Measurements from ENCODE around the gene NAPSA. TPM values are rescaled to one million over a fixed set of nuclear protein-coding genes. Genes with fewer than 3 reads are reported as not detected.
A peak's percentile ranks its signal among the peaks of the same experiment; 100 is the strongest.

Gene NAPSA
- total RNA-seq, 2 donors from 2014 or later = 0.31 TPM; not detected in 1

- H3K4me3 ChIP-seq = no peak overlapping the region
- H3K9me3 ChIP-seq = no peaks in the 10 kb centered on the region
- H3K27ac ChIP-seq = no peak overlapping the region
- TF ChIP-seq CTCF (IDR thresholded peaks at IDR 0.05) = no peak
- DNase-seq (ENCODE audit: low spot score) = no peak
- H3K27me3 ChIP-seq = no peaks in the 10 kb centered on the region
- H3K4me1 ChIP-seq = peaks cover 0 to 28% of the 10 kb centered on the region in 2 donors
- H3K36me3 ChIP-seq = peaks cover 53% of the 10 kb centered on the region
Measured at GRCh38 chr19:50378169-50378862, 12.9 kb upstream of the NAPSA start.

- Histone ChIP-seq H3K4me1 (peaks cover 0 to 28% of the 10 kb centered on the region in 2 donors), H3K27me3 (no peaks in the 10 kb centered on the region), H3K9me3 (no peaks in the 10 kb centered on the region), H3K4me3 (no peak overlapping the region), H3K36me3 (peaks cover 48% of the 10 kb centered on the region), H3K27ac (no peak overlapping the region)
- DNase-seq (ENCODE audit: low spot score) = no peak
- TF ChIP-seq CTCF (IDR thresholded peaks at IDR 0.05) = no peak
Measured at GRCh38 chr19:50377517-50377916, 12.1 kb upstream of the NAPSA start.

GRCh38 chr19:50377051-50377461, 11.6 kb upstream of the NAPSA start:
- Histone ChIP-seq H3K9me3 (no peaks in the 10 kb centered on the region), H3K4me3 (peak overlapping the region; percentile 93 to 95), H3K4me1 (peaks cover 0 to 28% of the 10 kb centered on the region in 2 donors), H3K27ac (peak overlapping the region; percentile 99), H3K36me3 (peaks cover 44% of the 10 kb centered on the region), H3K27me3 (no peaks in the 10 kb centered on the region)
- no peak for TF ChIP-seq CTCF (IDR thresholded peaks at IDR 0.05)
- no peak for DNase-seq (ENCODE audit: low spot score)

GRCh38 chr19:50376166-50377050, 11.0 kb upstream of the NAPSA start, which contains the start of gene NR1H2:
NR1H2 (plus strand) TSS chr19:50376457; CDS start chr19:50377606, 1,149 bp downstream.
- no peaks in the 10 kb centered on the region for H3K9me3 ChIP-seq
- peaks cover 0 to 28% of the 10 kb centered on the region in 2 donors for H3K4me1 ChIP-seq
- TF ChIP-seq CTCF (IDR thresholded peaks at IDR 0.05) = no peak
- H3K36me3 ChIP-seq = peaks cover 37% of the 10 kb centered on the region
- H3K27ac ChIP-seq = peak within 1 kb of the TSS; percentile 99
- H3K27me3 ChIP-seq = no peaks in the 10 kb centered on the region
- peak; percentile 96 for DNase-seq (ENCODE audit: low spot score)
- H3K4me3 ChIP-seq = peak within 1 kb of the TSS; percentile 93 to 95

- Histone ChIP-seq H3K27me3 (no peaks in the 10 kb centered on the region), H3K9me3 (no peaks in the 10 kb centered on the region), H3K27ac (no peak overlapping the region), H3K4me3 (no peak overlapping the region), H3K4me1 (peaks cover 0 to 13% of the 10 kb centered on the region in 2 donors), H3K36me3 (no peaks in the 10 kb centered on the region)
- no peak for TF ChIP-seq CTCF (IDR thresholded peaks at IDR 0.05)
- no peak for DNase-seq (ENCODE audit: low spot score)
Measured at GRCh38 chr19:50371914-50372475, 6.6 kb upstream of the NAPSA start.
